ENCODE data around the gene HIVEP3. TPM values are rescaled to one million over a fixed set of nuclear protein-coding genes. Genes with fewer than 3 reads are reported as not detected.

The HIVEP3 gene
- total and polyA plus RNA-seq, 11 donors = 3.2 to 11.9 (median 5.0) TPM

- intact Hi-C loops (cut with DNase I) = no loop called here
- H3K4me1 ChIP-seq = peaks cover 0 to 47% (median 11%) of the 10 kb centered on the region in 12 donors
- no peak overlapping the region for H3K4me3 ChIP-seq
- H3K27ac ChIP-seq = no peak overlapping the region
- no peak for TF ChIP-seq CTCF (IDR thresholded peaks at IDR 0.05)
- no peak for TF ChIP-seq POLR2A (IDR thresholded peaks at IDR 0.05)
- H3K36me3 ChIP-seq = no peaks in the 10 kb centered on the region
- no peaks in the 10 kb centered on the region for H3K9me3 ChIP-seq
- ATAC-seq = no peak
- WGBS, 4 donors = 87 to 95% (median 92%) methylated on average over 3 to 5 of the region's 5 CpGs
- no peak for DNase-seq
- H3K27me3 ChIP-seq = no peaks in the 10 kb centered on the region
Measured at GRCh38 chr1:41719590-41719989, 199.1 kb downstream of the HIVEP3 start.

GRCh38 chr1:41719128-41719527 lies 199.6 kb downstream of the HIVEP3 start:
- intact Hi-C loops (cut with DNase I) = no loop called here
- Histone ChIP-seq H3K4me3 (no peak overlapping the region), H3K9me3 (no peaks in the 10 kb centered on the region), H3K4me1 (peaks cover 0 to 43% (median 6%) of the 10 kb centered on the region in 12 donors), H3K27me3 (no peaks in the 10 kb centered on the region), H3K36me3 (no peaks in the 10 kb centered on the region), H3K27ac (no peak overlapping the region)
- TF ChIP-seq POLR2A (IDR thresholded peaks at IDR 0.05) (no peak), CTCF (IDR thresholded peaks at IDR 0.05) (no peak)
- no peak for DNase-seq
- ATAC-seq = no peak
- 95 to 100% (median 96%) methylated on average over 1 of the region's 1 CpG for WGBS, 4 donors

GRCh38 chr1:41718497-41718896 lies 200.2 kb downstream of the HIVEP3 start:
- peaks cover 0 to 38% (median 2%) of the 10 kb centered on the region in 12 donors for H3K4me1 ChIP-seq
- intact Hi-C loops (cut with DNase I) = no loop called here
- ATAC-seq (peak; percentile 35 to 76 (median 53)), DNase-seq (peak in 1 of 5 donors; percentile 58)
- TF ChIP-seq POLR2A (IDR thresholded peaks at IDR 0.05) = no peak
- TF ChIP-seq CTCF (IDR thresholded peaks at IDR 0.05) = no peak
- WGBS, 4 donors = 59 to 66% (median 62%) methylated on average over 7 of the region's 7 CpGs
- no peaks in the 10 kb centered on the region for H3K9me3 ChIP-seq
- no peaks in the 10 kb centered on the region for H3K27me3 ChIP-seq
- H3K36me3 ChIP-seq = no peaks in the 10 kb centered on the region
- H3K4me3 ChIP-seq = no peak overlapping the region
- H3K27ac ChIP-seq = no peak overlapping the region

- no peak for DNase-seq
- Histone ChIP-seq H3K4me3 (no peak overlapping the region), H3K9me3 (no peaks in the 10 kb centered on the region), H3K27ac (no peak overlapping the region), H3K4me1 (peaks cover 0 to 35% (median 11%) of the 10 kb centered on the region in 12 donors), H3K27me3 (no peaks in the 10 kb centered on the region), H3K36me3 (no peaks in the 10 kb centered on the region)
- intact Hi-C loops (cut with DNase I) = no loop called here
- ATAC-seq = no peak
- TF ChIP-seq CTCF (IDR thresholded peaks at IDR 0.05) (no peak), POLR2A (IDR thresholded peaks at IDR 0.05) (no peak)
- WGBS, 4 donors = 87 to 95% (median 91%) methylated on average over 12 of the region's 12 CpGs
Measured at GRCh38 chr1:41716188-41717130, 202.3 kb downstream of the HIVEP3 start.

Measured in heart left ventricle (tissue), 16 donors.